ENCODE measurements around the gene CMIP. TPM values are rescaled to one million over a fixed set of nuclear protein-coding genes. Genes with fewer than 3 reads are reported as not detected.

CMIP gene
- total and polyA plus RNA-seq, 10 of the 15 experiments (the other 5 are each of a cell fraction or from before 2014, with no cell fraction given): 1.2 to 43.2 (median 4.4) TPM

DNA sequence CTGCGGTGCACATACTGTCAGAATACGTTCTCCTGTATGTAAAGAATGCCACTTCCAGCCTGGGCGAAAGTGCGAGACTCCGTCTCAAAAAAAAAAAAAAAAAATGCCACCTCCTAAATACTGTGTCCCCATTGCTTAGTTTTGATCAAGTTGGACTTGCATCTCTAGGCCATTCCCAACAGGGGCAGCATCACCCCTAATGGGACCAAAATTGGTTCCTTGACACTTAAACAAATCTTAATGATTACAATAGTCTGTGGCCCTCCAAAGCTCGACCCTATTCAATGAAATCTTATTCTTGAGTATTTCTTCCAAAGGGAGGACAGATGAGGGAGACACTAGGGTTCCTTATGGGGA is 179.8 kb downstream of the CMIP start:
- no peak overlapping the region for H3K4me3 ChIP-seq
- H3K27ac ChIP-seq (ENCODE audit: control insufficient read depth, insufficient read depth): no peak overlapping the region
- H3K27me3 ChIP-seq (replicated peaks in 1 of 2; ENCODE audit: control insufficient read depth in 2 of 2, insufficient read depth in 2 of 2, low read length in 1 of 2): no peaks in the 10 kb centered on the region
- H3K9me3 ChIP-seq (replicated peaks; ENCODE audit: control insufficient read depth, insufficient read depth, low read length): no peaks in the 10 kb centered on the region
- ChIA-PET RAD21 (ENCODE audit: unreplicated experiment) (interaction anchor here (0.8 to 4.2 kb wide), 6 partner anchors 94 to 220 kb away, joined by 3 to 27 read pairs (median 6); no protein-coding TSS in a partner anchor), POLR2A (interaction anchor here (0.7 kb wide), 1 partner anchor 222 kb away, joined by 7 read pairs; no protein-coding TSS in a partner anchor), CTCF (interaction anchor here (0.6 to 6.2 kb wide), 10 partner anchors 31 to 224 kb away, joined by 3 to 57 read pairs (median 4); no protein-coding TSS in a partner anchor), SMC1A (ENCODE audit: uncharacterized antibody, unreplicated experiment) (interaction anchor here (1.0 to 4.0 kb wide), 12 partner anchors 91 to 249 kb away, joined by 3 to 15 read pairs (median 6); no protein-coding TSS in a partner anchor)
- in situ Hi-C loops (cut with MboI) (loop anchor here (5.0 kb wide), 1 partner anchor 103 kb away; no protein-coding TSS in a partner anchor), intact Hi-C loops (cut with micrococcal nuclease; ENCODE audit: unreplicated experiment) (loop anchor here (5.0 kb wide), 1 partner anchor 113 kb away; no protein-coding TSS in a partner anchor)
- DNase-seq (ENCODE audit: low read depth, low spot score) (no peak), ATAC-seq (no peak), FAIRE-seq (no peak)
- H3K9ac ChIP-seq (ENCODE audit: control insufficient read depth, insufficient read depth, low read length): no peak overlapping the region
- BruUV-seq (replicated peaks): no TSS peak
- no peak for TF ChIP-seq KAT2A (conservative IDR thresholded peaks at IDR 0.05; ENCODE audit: control insufficient read depth, low read depth, low read length)
- TF ChIP-seq JUNB (IDR thresholded peaks at IDR 0.05): no peak
- no peak for TF ChIP-seq NFXL1 (IDR thresholded peaks at IDR 0.05; ENCODE audit: borderline replicate concordance)
- TF ChIP-seq TCF12 (IDR thresholded peaks at IDR 0.05; ENCODE audit: low read depth, low read length): no peak
- no peak for TF ChIP-seq SMAD1 (IDR thresholded peaks at IDR 0.05; ENCODE audit: low read depth, partially characterized antibody)
- no peak for TF ChIP-seq GATAD2B (conservative IDR thresholded peaks at IDR 0.05; ENCODE audit: low read depth)
- TF ChIP-seq SMC3 (IDR thresholded peaks at IDR 0.05; ENCODE audit: borderline replicate concordance, low read length): no peak
- no peak for TF ChIP-seq PML (IDR thresholded peaks at IDR 0.05; ENCODE audit: low read length)
- no peak for TF ChIP-seq BHLHE40 (IDR thresholded peaks at IDR 0.05; ENCODE audit: borderline replicate concordance in 1 of 2, low read depth in 2 of 2, low read length in 1 of 2)
- no peak for TF ChIP-seq STAT1 (conservative IDR thresholded peaks at IDR 0.05)
- TF ChIP-seq, protein P1, sequence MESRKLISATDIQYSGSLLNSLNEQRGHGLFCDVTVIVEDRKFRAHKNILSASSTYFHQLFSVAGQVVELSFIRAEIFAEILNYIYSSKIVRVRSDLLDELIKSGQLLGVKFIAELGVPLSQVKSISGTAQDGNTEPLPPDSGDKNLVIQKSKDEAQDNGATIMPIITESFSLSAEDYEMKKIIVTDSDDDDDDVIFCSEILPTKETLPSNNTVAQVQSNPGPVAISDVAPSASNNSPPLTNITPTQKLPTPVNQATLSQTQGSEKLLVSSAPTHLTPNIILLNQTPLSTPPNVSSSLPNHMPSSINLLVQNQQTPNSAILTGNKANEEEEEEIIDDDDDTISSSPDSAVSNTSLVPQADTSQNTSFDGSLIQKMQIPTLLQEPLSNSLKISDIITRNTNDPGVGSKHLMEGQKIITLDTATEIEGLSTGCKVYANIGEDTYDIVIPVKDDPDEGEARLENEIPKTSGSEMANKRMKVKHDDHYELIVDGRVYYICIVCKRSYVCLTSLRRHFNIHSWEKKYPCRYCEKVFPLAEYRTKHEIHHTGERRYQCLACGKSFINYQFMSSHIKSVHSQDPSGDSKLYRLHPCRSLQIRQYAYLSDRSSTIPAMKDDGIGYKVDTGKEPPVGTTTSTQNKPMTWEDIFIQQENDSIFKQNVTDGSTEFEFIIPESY (IDR thresholded peaks at IDR 0.05): no peak
- TF ChIP-seq, protein P2, sequence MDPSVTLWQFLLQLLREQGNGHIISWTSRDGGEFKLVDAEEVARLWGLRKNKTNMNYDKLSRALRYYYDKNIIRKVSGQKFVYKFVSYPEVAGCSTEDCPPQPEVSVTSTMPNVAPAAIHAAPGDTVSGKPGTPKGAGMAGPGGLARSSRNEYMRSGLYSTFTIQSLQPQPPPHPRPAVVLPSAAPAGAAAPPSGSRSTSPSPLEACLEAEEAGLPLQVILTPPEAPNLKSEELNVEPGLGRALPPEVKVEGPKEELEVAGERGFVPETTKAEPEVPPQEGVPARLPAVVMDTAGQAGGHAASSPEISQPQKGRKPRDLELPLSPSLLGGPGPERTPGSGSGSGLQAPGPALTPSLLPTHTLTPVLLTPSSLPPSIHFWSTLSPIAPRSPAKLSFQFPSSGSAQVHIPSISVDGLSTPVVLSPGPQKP (IDR thresholded peaks at IDR 0.05; ENCODE audit: low read depth, low read length): no peak
- H4K20me1 ChIP-seq (ENCODE audit: control insufficient read depth, insufficient read depth): no peaks in the 10 kb centered on the region
- peaks cover 4 to 7% of the 10 kb centered on the region in 2 experiments; a peak in 3 of 4 replicates for H3K36me3 ChIP-seq (ENCODE audit: control insufficient read depth in 2 of 2, insufficient read depth in 2 of 2, low read length in 1 of 2)
- H3K79me2 ChIP-seq (ENCODE audit: control insufficient read depth, insufficient read depth, low read length): peaks cover 1% of the 10 kb centered on the region; the same call in 1 of the 2 replicates
- no peak overlapping the region for H3K4me2 ChIP-seq (ENCODE audit: control insufficient read depth, insufficient read depth)
- H3K4me1 ChIP-seq (ENCODE audit: control insufficient read depth, insufficient read depth, low read length): peaks cover 10% of the 10 kb centered on the region
- no peak overlapping the region for H2AFZ ChIP-seq (ENCODE audit: control insufficient read depth, low read depth, low read length)
- 93% methylated on average over 6 of the region's 6 CpGs for whole genome bisulfite sequencing (ENCODE audit: insufficient coverage, insufficient replicate concordance, low lambda C conversion rate, missing lambda C conversion rate)

Data from GM12878 (cell line).